ENCODE data around the gene ITGA4. TPM values are rescaled to one million over a fixed set of nuclear protein-coding genes. Genes with fewer than 3 reads are reported as not detected.

Gene ITGA4
- 106 and 109 TPM in 2 replicates for total RNA-seq

DNA sequence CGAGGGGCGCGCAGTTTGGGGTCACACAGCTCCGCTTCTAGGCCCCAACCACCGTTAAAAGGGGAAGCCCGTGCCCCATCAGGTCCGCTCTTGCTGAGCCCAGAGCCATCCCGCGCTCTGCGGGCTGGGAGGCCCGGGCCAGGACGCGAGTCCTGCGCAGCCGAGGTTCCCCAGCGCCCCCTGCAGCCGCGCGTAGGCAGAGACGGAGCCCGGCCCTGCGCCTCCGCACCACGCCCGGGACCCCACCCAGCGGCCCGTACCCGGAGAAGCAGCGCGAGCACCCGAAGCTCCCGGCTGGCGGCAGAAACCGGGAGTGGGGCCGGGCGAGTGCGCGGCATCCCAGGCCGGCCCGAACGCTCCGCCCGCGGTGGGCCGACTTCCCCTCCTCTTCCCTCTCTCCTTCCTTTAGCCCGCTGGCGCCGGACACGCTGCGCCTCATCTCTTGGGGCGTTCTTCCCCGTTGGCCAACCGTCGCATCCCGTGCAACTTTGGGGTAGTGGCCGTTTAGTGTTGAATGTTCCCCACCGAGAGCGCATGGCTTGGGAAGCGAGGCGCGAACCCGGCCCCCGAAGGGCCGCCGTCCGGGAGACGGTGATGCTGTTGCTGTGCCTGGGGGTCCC, at the start of gene ITGA4:
Gene ITGA4 (plus strand): TSS at position 266 of the 620 bp plus-strand sequence. CDS start 269 bp downstream, at position 535.
- Mint-ChIP-seq H3K27ac (peak within 1 kb of the TSS; percentile 93), H3K27me3 (no peaks in the 10 kb centered on the region), H3K9me3 (peaks cover under 1% of the 10 kb centered on the region), H3K4me3 (peak within 1 kb of the TSS; percentile 89), H3K36me3 (ENCODE audit: low read depth) (peaks cover 25% of the 10 kb centered on the region), H3K4me1 (peaks cover 45% of the 10 kb centered on the region)
- peak; percentile 97 for DNase-seq
- intact Hi-C loops (cut with micrococcal nuclease) = loop anchor here (1.0 to 10.0 kb wide), 9 partner anchors 35 to 475 kb away; partner anchors contain the start of gene UBE2E3

- no peaks in the 10 kb centered on the region for H3K27me3 Mint-ChIP-seq
- no peak overlapping the region for H3K4me3 Mint-ChIP-seq
- no peak for DNase-seq
- intact Hi-C loops (cut with micrococcal nuclease) = no loop called here
- peaks cover 21% of the 10 kb centered on the region for H3K36me3 Mint-ChIP-seq (ENCODE audit: low read depth)
- no peak overlapping the region for H3K27ac Mint-ChIP-seq
- H3K4me1 Mint-ChIP-seq = peaks cover 5% of the 10 kb centered on the region
- H3K9me3 Mint-ChIP-seq = peaks cover 38% of the 10 kb centered on the region
These were observed 48.3 kb upstream of the ITGA4 start for GRCh38 chr2:181408861-181409260.

DNA sequence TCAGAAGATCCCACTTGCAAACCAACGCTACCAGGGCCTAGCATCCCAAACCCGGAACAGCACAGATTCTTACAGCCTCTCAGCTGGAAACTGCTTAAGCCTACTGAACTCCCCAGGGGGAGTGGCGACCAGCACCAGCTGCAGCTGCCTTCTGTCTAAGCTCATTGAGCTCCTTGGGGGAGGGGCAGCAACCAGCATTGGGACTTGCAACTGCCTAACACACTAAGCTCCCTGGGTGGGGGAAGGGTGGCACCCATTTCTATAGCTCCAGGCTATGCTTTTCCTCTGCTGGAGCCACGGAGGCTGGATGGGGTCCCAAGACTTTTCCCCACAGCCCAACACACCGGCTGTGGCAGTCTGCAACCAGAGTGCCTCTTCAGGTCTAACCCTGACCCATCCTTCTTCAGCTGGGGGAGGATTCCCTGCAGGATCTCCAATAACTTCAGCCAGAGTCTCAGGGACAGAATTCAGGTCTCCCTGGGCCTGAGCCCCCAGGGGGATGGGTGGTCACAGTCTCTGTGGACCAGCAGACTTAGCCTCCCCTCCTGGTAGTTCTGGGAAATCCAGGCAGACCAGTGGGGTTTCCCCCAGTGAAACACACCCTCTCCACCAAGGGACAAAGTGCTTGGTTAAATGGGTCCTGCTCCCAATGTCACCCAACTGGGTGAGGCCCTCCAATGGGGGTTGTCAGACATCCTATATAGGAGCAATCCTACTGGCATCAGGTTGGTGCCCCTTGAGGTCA, 45.9 kb upstream of the ITGA4 start:
- intact Hi-C loops (cut with micrococcal nuclease) = no loop called here
- H3K36me3 Mint-ChIP-seq (ENCODE audit: low read depth) = peaks cover 22% of the 10 kb centered on the region
- no peak overlapping the region for H3K27ac Mint-ChIP-seq
- peaks cover 3% of the 10 kb centered on the region for H3K4me1 Mint-ChIP-seq
- no peak overlapping the region for H3K4me3 Mint-ChIP-seq
- no peak for DNase-seq
- peaks cover 46% of the 10 kb centered on the region for H3K9me3 Mint-ChIP-seq
- no peaks in the 10 kb centered on the region for H3K27me3 Mint-ChIP-seq

DNA sequence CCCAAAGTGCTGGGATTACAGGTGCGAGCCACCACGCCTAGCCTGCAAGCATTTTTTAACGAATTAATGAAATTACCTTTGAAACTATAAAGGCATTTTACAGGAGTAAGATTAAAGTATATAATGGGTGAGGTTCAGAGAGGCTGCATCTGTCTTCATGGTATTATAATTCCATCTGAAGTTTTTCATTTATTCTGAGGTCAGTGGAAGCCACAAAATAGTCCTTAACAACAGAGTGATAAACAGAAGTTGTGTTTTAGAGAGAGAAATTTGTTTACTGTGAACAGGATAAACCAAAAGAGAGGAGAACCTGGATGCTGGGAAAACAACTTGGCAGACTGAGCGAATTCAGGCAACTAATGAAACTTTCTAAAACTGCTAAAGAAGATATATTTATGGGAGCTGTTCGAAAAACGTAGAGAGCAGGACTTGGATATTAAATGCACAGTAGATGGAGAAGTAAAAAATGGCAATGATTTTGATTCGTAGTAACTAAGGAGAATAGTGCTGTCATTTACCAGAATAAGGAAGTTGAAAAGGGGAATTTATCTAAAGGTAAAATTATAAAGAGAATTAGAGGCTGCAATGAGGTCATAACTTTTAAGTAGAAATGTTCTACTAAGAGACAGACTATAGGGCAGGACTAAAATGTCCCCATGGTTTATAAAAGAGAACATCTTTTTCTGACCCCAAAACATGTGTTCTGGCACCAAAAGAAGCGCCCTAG, 37.9 kb upstream of the ITGA4 start:
- no peak overlapping the region for H3K27ac Mint-ChIP-seq
- intact Hi-C loops (cut with micrococcal nuclease) = no loop called here
- no peak for DNase-seq

GRCh38 chr2:181420259-181421130, 36.7 kb upstream of the ITGA4 start:
- Mint-ChIP-seq H3K4me3 (peak overlapping the region; percentile 15), H3K9me3 (peaks cover 7% of the 10 kb centered on the region), H3K27me3 (no peaks in the 10 kb centered on the region), H3K27ac (peak overlapping the region; percentile 62), H3K36me3 (ENCODE audit: low read depth) (no peaks in the 10 kb centered on the region), H3K4me1 (peaks cover 20% of the 10 kb centered on the region)
- DNase-seq = no peak
- intact Hi-C loops (cut with micrococcal nuclease) = loop anchor here (5.0 kb wide), 1 partner anchor 37 kb away; the partner anchor contains the start of gene ITGA4

More for the DNA sequence above, 37.9 kb upstream of the ITGA4 start:
- Mint-ChIP-seq H3K4me3 (no peak overlapping the region), H3K36me3 (ENCODE audit: low read depth) (peaks cover 4% of the 10 kb centered on the region), H3K4me1 (peaks cover 20% of the 10 kb centered on the region), H3K27me3 (no peaks in the 10 kb centered on the region), H3K9me3 (peaks cover 11% of the 10 kb centered on the region)

GRCh38 chr2:181421131-181421458, 36.1 kb upstream of the ITGA4 start:
- no peaks in the 10 kb centered on the region for H3K27me3 Mint-ChIP-seq
- H3K36me3 Mint-ChIP-seq (ENCODE audit: low read depth) = no peaks in the 10 kb centered on the region
- peaks cover 20% of the 10 kb centered on the region for H3K4me1 Mint-ChIP-seq
- DNase-seq = no peak
- peaks cover 8% of the 10 kb centered on the region for H3K9me3 Mint-ChIP-seq
- H3K4me3 Mint-ChIP-seq = peak overlapping the region; percentile 15
- intact Hi-C loops (cut with micrococcal nuclease) = loop anchor here (5.0 kb wide), 1 partner anchor 36 kb away; the partner anchor contains the start of gene ITGA4
- peak overlapping the region; percentile 62 for H3K27ac Mint-ChIP-seq

- peak overlapping the region; percentile 15 for H3K4me3 Mint-ChIP-seq
- no peak for DNase-seq
- H3K27me3 Mint-ChIP-seq = no peaks in the 10 kb centered on the region
- intact Hi-C loops (cut with micrococcal nuclease) = loop anchor here (5.0 kb wide), 1 partner anchor 36 kb away; the partner anchor contains the start of gene ITGA4
- H3K36me3 Mint-ChIP-seq (ENCODE audit: low read depth) = no peaks in the 10 kb centered on the region
- peak overlapping the region; percentile 50 for H3K27ac Mint-ChIP-seq
- H3K9me3 Mint-ChIP-seq = peaks cover 9% of the 10 kb centered on the region
- peaks cover 19% of the 10 kb centered on the region for H3K4me1 Mint-ChIP-seq
These were observed 35.7 kb upstream of the ITGA4 start for GRCh38 chr2:181421464-181421863.

DNA sequence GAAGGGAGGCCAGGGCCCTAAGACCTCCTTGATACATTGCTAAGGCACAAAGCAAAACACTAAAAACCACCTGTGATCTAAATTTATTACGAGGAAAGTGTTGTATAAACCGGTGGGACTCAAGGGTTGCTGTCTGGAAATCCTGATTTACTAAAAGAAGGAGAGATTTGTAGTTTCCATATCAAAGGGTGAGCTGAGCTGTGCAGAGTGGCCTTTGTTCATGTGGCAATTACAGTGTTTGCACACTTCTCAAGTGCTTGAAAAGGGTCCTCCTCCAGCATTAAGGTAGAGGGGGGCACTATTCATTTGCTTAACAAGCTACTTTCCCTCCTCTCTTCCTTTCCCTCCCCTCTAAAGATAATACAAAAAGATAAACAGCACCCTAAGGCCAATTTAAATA, 30.5 kb upstream of the ITGA4 start:
- Mint-ChIP-seq H3K36me3 (ENCODE audit: low read depth) (no peaks in the 10 kb centered on the region), H3K27me3 (no peaks in the 10 kb centered on the region), H3K4me3 (no peak overlapping the region), H3K4me1 (peaks cover 19% of the 10 kb centered on the region), H3K9me3 (peaks cover 21% of the 10 kb centered on the region), H3K27ac (no peak overlapping the region)
- DNase-seq = no peak
- intact Hi-C loops (cut with micrococcal nuclease) = no loop called here

DNA sequence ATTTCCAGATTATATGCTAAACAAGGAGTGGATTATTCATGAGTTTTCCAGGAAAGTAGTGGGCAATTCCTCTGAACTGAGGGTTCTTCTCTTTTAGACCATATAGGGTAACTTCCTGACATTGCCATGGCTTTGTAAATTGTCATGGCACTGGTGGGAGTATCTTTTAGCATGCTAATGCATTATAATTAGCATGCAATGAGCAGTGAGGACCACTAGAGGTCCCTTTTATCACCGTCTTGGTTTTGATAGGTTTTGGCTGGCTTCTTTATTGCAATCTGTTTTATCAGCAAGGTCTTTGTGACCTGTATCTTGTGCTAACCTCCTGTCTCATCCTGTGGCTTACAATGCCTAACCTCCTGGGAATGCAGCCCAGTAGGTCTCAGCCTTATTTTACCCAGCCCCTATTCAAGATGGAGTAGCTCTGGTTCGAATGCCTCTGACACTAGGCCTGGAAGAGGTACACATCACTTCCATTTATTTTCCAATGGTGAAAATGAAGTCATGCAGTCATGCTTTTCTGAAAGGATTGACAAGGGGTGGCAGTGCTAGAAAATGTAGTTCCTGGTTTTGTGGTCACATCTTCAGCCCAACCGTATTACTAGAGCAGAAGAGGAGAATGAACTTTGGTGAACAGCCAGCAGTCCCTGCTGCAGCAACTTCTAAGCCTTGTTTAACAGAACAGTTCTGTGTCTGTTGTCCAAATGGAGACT, 26.6 kb upstream of the ITGA4 start:
- intact Hi-C loops (cut with micrococcal nuclease) = loop anchor here (5.0 kb wide), 1 partner anchor 38 kb away; no protein-coding TSS in a partner anchor
- peak overlapping the region; percentile 47 for H3K27ac Mint-ChIP-seq

GRCh38 chr2:181431674-181432073, 25.5 kb upstream of the ITGA4 start:
- no peaks in the 10 kb centered on the region for H3K27me3 Mint-ChIP-seq
- intact Hi-C loops (cut with micrococcal nuclease) = loop anchor here (5.0 kb wide), 1 partner anchor 39 kb away; no protein-coding TSS in a partner anchor
- peaks cover 24% of the 10 kb centered on the region for H3K9me3 Mint-ChIP-seq
- peaks cover 12% of the 10 kb centered on the region for H3K4me1 Mint-ChIP-seq
- no peak overlapping the region for H3K27ac Mint-ChIP-seq
- DNase-seq = no peak
- peaks cover 2% of the 10 kb centered on the region for H3K36me3 Mint-ChIP-seq (ENCODE audit: low read depth)
- H3K4me3 Mint-ChIP-seq = no peak overlapping the region

More for the DNA sequence above, 26.6 kb upstream of the ITGA4 start:
- H3K9me3 Mint-ChIP-seq = peaks cover 27% of the 10 kb centered on the region
- DNase-seq = peak; percentile 62
- H3K4me3 Mint-ChIP-seq = no peak overlapping the region
- H3K27me3 Mint-ChIP-seq = no peaks in the 10 kb centered on the region
- peaks cover 2% of the 10 kb centered on the region for H3K36me3 Mint-ChIP-seq (ENCODE audit: low read depth)
- peaks cover 12% of the 10 kb centered on the region for H3K4me1 Mint-ChIP-seq

DNA sequence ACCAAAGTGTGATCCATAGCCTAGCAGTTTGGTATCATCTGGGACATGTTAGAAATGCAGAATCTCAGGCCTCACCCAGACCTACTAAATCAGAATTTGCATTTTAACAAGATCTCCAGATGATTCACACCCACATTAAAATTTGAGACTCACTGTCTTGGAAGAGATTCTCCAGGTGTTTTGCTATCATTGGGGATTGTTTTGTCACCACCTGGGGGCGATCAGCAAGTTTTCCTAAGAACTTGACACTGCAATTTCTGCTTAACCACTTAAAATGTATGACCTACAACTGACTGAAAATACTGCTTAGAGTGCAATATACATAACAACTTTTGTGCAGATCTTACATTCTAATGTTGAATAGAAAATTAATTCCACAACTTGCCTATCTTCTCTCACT, 18.9 kb upstream of the ITGA4 start:
- Mint-ChIP-seq H3K36me3 (ENCODE audit: low read depth) (peaks cover 1% of the 10 kb centered on the region), H3K4me1 (peaks cover 23% of the 10 kb centered on the region), H3K4me3 (no peak overlapping the region), H3K27ac (no peak overlapping the region), H3K9me3 (peaks cover 9% of the 10 kb centered on the region), H3K27me3 (peaks cover 3% of the 10 kb centered on the region)
- peak; percentile 73 for DNase-seq
- intact Hi-C loops (cut with micrococcal nuclease) = loop anchor here (2.0 kb wide), 1 partner anchor 17 kb away; no protein-coding TSS in a partner anchor

GRCh38 chr2:181440344-181440743, 16.8 kb upstream of the ITGA4 start:
- Mint-ChIP-seq H3K36me3 (ENCODE audit: low read depth) (no peaks in the 10 kb centered on the region), H3K9me3 (no peaks in the 10 kb centered on the region), H3K4me3 (no peak overlapping the region), H3K27ac (no peak overlapping the region), H3K27me3 (peaks cover 3% of the 10 kb centered on the region), H3K4me1 (peaks cover 32% of the 10 kb centered on the region)
- intact Hi-C loops (cut with micrococcal nuclease) = no loop called here
- no peak for DNase-seq

All from activated CD4-positive, alpha-beta T cell treated with anti-CD3 and anti-CD28 coated beads, Interleukin-2, amount 10 ng/mL, durations not matched to agents 24 days and 14 days (primary cell).